Activated CD4-positive, alpha-beta T cell treated with anti-CD3 and anti-CD28 coated beads for 24 hours (primary cell): Measurements from ENCODE around the gene GPX6.
"Not testable (repeated sequence)": the region's sequence is repeated elsewhere in the genome, so short reads cannot be mapped to it uniquely, and the experiment has no call there.

Experiments used
- DNase-seq, 2 donors: peaks; one replicate each; pipeline ENCODE4 v3.0.0-alpha.2; 2020; ENCODE audit warnings: low read depth in 2 of 2

GPX6 gene

GRCh38 chr6:28515676-28516075 is at the start of gene GPX6:
TSS of gene GPX6 (minus strand) at chr6:28515793. CDS start at chr6:28515743, 50 bp downstream.
- DNase-seq: no peak

- no peak for DNase-seq
Measured at GRCh38 chr6:28563430-28564095, 48.0 kb upstream of the GPX6 start.

GRCh38 chr6:28558629-28559028 is 43.0 kb upstream of the GPX6 start:
- no peak for DNase-seq

GRCh38 chr6:28555136-28555535 is 39.5 kb upstream of the GPX6 start:
- no peak for DNase-seq

DNA sequence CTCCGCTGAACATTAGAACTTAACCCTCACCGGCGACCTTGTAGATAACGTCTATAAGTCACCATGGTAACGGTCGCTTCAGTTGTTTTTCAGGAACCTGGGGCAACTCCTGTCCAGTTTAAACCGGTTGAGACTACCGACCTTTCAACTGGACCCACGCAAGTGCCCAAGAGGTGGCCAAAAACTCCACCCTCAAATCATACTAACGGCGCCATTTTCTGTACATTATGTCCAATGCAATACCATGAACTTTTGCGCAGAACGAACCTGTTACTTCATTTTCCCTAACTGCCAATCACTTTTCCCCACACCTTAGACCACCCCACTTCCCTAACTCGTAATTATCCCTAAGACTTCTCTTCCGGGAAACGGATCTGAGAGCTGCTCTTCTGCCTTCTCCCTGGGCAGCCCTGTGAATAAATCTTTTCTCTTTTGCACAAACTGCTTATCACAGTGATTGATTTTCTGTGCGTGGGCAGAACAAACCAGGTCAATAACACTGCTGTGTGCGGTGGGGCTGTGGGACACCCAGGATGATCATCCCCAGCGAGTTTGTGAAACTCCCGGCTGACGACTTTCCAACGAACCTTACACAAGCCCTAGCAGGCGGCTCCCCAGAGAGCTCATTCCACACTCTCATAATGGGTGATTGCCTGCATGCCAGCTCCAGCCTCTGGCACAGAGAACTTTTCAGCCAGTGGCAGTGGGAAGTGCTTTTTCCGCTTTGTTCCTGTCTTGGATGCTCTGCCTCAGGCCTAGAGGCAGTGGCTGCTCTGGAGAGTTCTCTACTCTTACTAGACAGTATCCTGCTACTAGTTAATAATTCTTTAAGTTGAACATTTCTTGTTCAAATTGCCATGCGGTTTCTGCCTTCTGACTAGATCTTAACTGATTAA is 38.6 kb upstream of the GPX6 start:
- DNase-seq: no peak

DNA sequence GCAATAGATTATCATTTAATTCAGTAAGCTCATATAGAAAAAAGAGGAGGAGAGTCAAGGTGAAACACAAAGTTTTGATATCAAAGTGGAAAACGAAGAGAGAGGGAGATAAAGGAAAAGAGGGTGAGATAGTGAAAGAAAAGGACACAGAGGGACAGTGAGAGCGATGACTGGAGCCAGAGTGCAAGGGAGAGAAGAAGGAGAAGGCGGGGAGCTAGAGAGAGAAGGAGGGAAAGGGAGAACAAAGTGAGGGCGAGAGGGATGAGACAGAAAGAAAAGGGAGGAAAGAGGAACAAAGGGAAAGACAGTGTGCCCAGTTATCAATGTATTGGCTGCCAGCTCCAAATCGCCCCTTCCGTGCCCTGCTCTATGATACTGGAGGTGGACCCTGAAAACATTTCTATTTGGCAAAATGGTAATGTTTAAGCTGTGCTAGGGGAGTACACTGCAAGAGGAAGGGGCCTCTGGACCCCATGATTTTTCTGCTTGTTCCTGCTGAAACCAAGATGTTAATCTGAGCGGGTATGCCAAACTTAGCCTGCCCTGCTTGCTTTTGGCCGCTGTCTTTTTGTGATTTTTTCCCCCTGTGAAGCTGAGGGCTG is 37.9 kb upstream of the GPX6 start:
- no peak for DNase-seq

- DNase-seq: no peak
Measured at GRCh38 chr6:28551891-28552666, 36.5 kb upstream of the GPX6 start.

DNA sequence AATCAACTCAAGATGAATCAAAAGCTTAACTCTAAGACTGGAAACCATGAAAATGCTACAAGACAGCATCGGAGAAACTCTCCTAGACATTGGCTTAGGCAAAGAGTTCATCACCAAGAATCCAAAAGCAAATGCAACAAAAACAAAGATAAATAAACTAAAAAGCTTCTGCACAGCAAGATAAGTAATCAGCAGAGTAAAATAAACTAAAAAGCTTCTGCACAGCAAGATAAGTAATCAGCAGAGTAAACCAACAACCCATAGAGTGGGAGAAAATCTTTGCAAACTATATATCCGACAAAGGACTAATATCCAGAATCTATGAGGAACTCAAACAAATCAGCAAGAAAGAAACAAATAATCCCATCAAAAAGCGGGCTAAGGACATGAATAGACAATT is 31.4 kb upstream of the GPX6 start:
- not testable (repeated sequence) for DNase-seq

GRCh38 chr6:28545955-28546354 is 30.4 kb upstream of the GPX6 start:
- DNase-seq: no peak

DNA sequence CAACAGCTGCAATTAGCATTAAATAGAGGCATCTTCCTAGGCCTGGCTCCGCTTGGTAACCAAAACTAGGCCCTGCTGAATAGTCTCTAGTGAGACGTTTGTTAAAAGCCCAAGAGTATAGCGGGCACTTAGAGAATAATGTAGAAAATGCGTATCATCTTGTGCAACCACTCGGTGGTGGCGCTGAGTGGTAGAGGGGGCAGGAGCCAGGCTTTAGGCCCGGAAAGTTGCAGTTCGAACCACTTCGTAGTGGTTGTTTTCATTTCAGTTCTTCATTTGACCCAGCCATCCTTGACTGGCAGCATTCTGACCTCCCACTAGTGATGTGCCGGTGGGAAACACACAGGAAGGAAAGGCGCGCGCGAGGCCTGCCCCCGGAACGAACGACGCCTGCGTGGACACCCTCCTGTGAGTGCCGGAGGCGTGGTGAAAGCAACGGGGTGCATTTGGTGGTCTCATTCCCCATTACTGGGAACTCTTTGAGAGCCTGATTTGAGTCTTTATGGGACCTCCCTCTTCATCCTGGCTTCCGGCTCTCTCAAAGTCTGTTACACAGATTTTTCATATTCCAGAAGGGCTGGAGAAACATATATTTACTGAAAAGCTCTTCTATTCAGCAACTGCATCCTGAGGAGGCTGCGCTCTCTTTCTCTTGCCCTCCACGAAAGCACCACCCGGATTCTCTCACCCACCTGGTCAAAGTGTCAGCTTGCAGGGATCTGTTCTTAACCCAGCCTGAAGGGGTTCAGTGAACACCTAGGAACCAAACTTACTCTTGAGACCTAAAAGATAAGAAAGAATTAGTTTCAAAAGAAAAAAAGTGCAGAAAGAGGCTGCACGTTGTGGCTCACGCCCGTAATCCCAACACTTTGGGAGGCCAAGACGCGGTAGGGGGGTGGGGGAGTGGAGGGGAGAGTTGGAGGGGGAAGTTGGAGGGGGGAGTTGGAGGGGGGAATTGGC is 28.3 kb upstream of the GPX6 start:
- DNase-seq: no peak

DNA sequence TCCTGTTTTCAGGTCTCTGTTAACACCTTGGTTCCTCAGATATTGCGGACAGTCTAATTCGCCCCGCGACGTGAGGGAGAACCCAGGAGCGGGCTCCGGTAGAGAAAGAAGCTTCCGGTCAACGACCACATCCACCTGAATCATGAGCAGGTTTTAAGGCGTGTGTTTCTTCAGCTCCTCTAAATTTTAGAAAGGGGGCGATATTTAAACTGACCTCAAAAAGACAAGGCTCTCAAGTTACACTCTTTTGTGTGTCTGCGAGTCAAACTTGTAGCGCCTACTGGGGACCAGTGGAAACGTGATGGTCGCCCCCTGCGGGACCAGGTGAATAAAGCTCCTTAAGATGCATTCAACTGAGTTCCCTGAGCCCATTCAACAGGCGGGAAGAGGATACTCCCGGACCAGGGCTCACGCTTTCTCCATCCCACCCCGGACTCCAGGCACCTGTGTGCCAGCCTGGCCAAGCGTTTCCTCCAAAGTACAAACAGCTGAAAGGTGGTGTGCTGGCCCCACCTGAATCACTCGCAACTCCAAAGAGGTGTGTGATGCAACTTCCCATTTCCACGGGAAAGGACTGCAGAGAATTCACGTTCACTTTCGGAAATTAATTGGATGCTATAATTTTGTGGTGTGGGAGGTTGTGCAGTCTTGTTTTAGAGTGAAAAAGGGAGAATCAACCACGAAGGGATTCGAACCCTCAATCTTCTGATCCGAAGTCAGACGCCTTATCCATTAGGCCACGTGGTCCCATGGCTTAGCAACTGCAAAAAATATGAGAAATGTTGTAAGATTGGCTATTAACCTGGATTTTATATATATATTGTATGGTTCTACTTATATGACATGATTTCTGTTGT is 27.1 kb upstream of the GPX6 start:
- DNase-seq: peak; percentile 40 to 49

DNA sequence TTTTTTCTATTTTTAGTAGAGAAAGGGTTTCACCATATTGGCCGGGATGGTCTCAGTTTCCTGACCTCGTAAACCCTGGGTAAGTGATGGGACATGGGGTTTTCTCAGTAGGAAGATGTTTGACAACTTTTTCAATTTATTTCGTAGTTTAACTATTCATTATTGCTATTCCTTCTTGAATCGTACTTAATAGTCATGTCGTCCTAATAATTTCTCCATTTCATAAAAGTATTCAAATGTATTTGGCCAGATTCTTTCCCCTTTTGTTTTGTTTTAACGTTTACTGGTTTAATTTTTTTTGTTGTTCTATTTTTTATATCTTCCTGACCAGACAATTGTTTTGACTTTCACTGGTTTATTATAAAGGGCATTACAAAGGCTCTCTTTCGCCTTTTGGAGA is 26.4 kb upstream of the GPX6 start:
- no peak for DNase-seq

DNA sequence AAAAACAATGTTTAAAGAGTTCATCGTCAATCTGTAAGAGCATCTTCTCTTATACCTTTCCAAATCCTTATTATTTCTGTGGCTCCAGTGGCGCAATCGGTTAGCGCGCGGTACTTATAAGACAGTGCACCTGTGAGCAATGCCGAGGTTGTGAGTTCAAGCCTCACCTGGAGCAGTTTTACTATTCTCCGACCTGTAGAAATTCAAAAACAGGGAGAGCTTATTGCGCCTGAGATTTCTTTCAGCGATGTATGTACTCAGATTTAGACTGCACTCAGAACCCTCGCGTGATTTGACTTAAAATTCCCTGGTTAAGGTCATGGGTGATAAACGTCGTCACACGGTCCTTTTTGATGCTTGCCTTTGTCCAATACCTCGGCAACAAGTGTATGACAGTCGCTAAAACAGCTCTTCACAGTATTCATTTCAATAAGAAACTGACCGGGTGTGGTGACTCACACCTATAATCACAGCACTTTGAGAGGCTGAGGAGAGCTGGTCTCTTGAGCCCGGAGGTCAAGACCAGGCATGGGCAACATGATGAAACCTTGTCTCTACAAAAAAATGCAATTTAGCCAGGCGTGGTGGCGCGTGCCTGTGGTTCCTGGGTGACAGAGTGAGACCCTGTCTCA is 22.0 kb upstream of the GPX6 start:
- DNase-seq: peak in 1 of 2 donors; percentile 11

- DNase-seq: no peak
Measured at GRCh38 chr6:28537065-28537464, 21.5 kb upstream of the GPX6 start.

DNA sequence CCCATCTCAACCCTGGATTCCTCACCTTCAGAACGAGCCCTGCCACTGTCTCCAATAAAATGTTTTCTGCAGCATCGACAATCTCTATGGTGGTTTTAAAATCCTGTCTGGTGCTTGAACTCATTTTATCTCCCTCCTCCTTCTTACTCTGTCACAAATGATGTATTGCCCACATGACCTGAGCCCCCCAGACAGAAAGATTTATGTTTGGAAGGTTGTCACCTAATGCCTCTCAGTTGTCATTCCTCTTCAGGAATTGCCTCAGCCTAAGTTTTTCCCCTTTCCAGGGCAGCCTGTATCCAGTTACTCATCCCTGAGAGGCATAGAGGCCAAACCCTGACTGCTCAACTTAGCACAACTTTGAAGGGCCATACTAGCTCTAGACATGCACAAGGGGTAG is 19.3 kb upstream of the GPX6 start:
- no peak for DNase-seq

DNA sequence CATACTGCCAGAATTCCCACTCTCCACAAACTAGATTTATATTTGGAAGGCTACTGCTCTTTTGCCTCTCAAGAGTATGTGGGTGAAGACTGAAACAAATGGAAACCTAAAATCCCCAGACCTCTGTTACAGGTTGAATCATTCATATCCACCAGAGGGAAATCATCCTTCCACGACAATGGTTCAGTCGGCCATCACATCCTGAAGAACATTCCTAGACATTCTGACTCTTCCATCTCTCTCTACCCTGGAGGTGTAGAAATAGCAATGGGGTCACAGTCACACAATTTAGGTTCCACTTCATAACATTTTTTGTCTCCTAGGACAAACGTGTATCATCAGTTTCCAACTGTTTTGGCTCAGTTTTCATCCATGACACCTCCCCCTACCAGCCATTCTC is 18.7 kb upstream of the GPX6 start:
- DNase-seq: no peak

GRCh38 chr6:28531479-28532128 is 16.0 kb upstream of the GPX6 start:
- DNase-seq: no peak

GRCh38 chr6:28530777-28531176 is 15.2 kb upstream of the GPX6 start:
- DNase-seq: no peak

- DNase-seq: no peak
Measured at GRCh38 chr6:28525496-28526039, 10.0 kb upstream of the GPX6 start, which contains the start of gene GPX5. TSS of gene GPX5 (plus strand) at chr6:28525881. CDS start at chr6:28526014, 133 bp downstream.
